Fibroblast of peridontal ligament (primary cell): ENCODE measurements around the gene MRRF.

Experiments
- DNase-seq: peaks from one replicate; pipeline ENCODE4 v3.0.0-alpha.2; 2010; ENCODE audit errors: extremely low read depth

Gene MRRF

GRCh38 chr9:122264360-122265148 is at the start of gene MRRF, which contains the start of gene RBM18:
MRRF (plus strand) TSS chr9:122264882; CDS start chr9:122270892, 6,010 bp downstream.
RBM18 (minus strand) TSS chr9:122264840; CDS start chr9:122261492, 3,348 bp downstream.
- DNase-seq: peak; percentile 88

GRCh38 chr9:122215663-122216062 is 49.0 kb upstream of the MRRF start:
- DNase-seq: no peak

GRCh38 chr9:122216138-122216797 is 48.4 kb upstream of the MRRF start:
- DNase-seq: no peak

- DNase-seq: no peak
These were observed 47.8 kb upstream of the MRRF start for GRCh38 chr9:122216798-122217418.

GRCh38 chr9:122217640-122218039 is 47.0 kb upstream of the MRRF start:
- no peak for DNase-seq

GRCh38 chr9:122218071-122218934 is 46.4 kb upstream of the MRRF start:
- DNase-seq: no peak

- peak; percentile 38 for DNase-seq
These were observed 45.5 kb upstream of the MRRF start for GRCh38 chr9:122218935-122219855.

- no peak for DNase-seq
These were observed 44.6 kb upstream of the MRRF start for GRCh38 chr9:122219856-122220672.

GRCh38 chr9:122220673-122221182 is 44.0 kb upstream of the MRRF start:
- DNase-seq: no peak

GRCh38 chr9:122221183-122221811 is 43.4 kb upstream of the MRRF start:
- DNase-seq: no peak

- no peak for DNase-seq
These were observed 41.9 kb upstream of the MRRF start for GRCh38 chr9:122222791-122223190.

- DNase-seq: no peak
These were observed 41.2 kb upstream of the MRRF start for GRCh38 chr9:122223435-122223834.

GRCh38 chr9:122225312-122226141 is 39.2 kb upstream of the MRRF start:
- DNase-seq: no peak

- DNase-seq: no peak
These were observed 38.4 kb upstream of the MRRF start for GRCh38 chr9:122226142-122226757.

GRCh38 chr9:122226758-122227574 is 37.7 kb upstream of the MRRF start:
- DNase-seq: no peak

GRCh38 chr9:122227575-122227900 is 37.1 kb upstream of the MRRF start:
- no peak for DNase-seq

GRCh38 chr9:122228191-122228567 is 36.5 kb upstream of the MRRF start:
- no peak for DNase-seq
